HepG2 (cell line): ENCODE results near the gene RAP1GAP2. TPM values are rescaled to one million over a fixed set of nuclear protein-coding genes. Genes with fewer than 3 reads are reported as not detected.

Experiments
- CREB1 ChIP-seq, 2 experiments: fragments of 450-650 bp in 1 of 2; IDR thresholded peaks; 2 replicates each; pipeline ENCODE4 v1.6.1; 2016 to 2017; ENCODE audit warnings: control low read depth in 1 of 2, mild to moderate bottlenecking in 1 of 2, missing compliant biosample characterization in 1 of 2, missing genetic modification characterization in 1 of 2
- ESRRA ChIP-seq: sonication (generic); formaldehyde crosslinking; IDR thresholded peaks from 2 replicates; pipeline ENCODE4 v1.5.1; 2020; ENCODE audit warnings: mild to moderate bottlenecking, low read depth, missing genetic modification reagents
- FOSL1 ChIP-seq: sonication (generic); formaldehyde crosslinking; IDR thresholded peaks from 2 replicates; pipeline ENCODE4 v1.9.0; 2021; ENCODE audit warnings: missing genetic modification reagents, borderline replicate concordance
- HIC2 ChIP-seq: sonication (generic); formaldehyde crosslinking; IDR thresholded peaks from 2 replicates; pipeline ENCODE4 v1.9.0; 2022; ENCODE audit warnings: low read depth, missing genetic modification reagents
- MBNL3 ChIP-seq: fragments of 250-450 bp; sonication (Bioruptor Pico); conservative IDR thresholded peaks from 2 replicates; pipeline ENCODE4 v1.8.0; 2022; ENCODE audit warnings: mild to moderate bottlenecking, inconsistent platforms
- PAXIP1 ChIP-seq: sonication (generic); formaldehyde crosslinking; conservative IDR thresholded peaks from 2 replicates; pipeline ENCODE4 v1.4.0; 2020; ENCODE audit warnings: mild to moderate bottlenecking, missing genetic modification reagents, moderate library complexity
- RAD51 ChIP-seq: fragments of 450-650 bp; IDR thresholded peaks from 2 replicates; pipeline ENCODE4 v1.6.1; 2016; ENCODE audit warnings: borderline replicate concordance
- SIN3B ChIP-seq: fragments of 150-350 bp; IDR thresholded peaks from 2 replicates; pipeline ENCODE4 v1.6.1; 2014; ENCODE audit warnings: low read length
- SOX6 ChIP-seq, 2 experiments: fragments of 450-650 bp in 1 of 2; sonication (generic) in 1 of 2; formaldehyde crosslinking in 1 of 2; IDR thresholded peaks; 2 replicates each; pipeline versions ENCODE4 v1.4.0 to v1.6.1; 2017 to 2020; ENCODE audit warnings: antibody characterized with exemption in 1 of 2, mild to moderate bottlenecking in 1 of 2, missing genetic modification reagents in 1 of 2
- SP140L ChIP-seq: sonication (generic); formaldehyde crosslinking; IDR thresholded peaks from 2 replicates; pipeline ENCODE4 v1.4.0; 2020; ENCODE audit warnings: missing genetic modification reagents, borderline replicate concordance
- THAP11 ChIP-seq: IDR thresholded peaks from 2 replicates; pipeline ENCODE4 v1.6.1; 2016; ENCODE audit warnings: missing biosample characterization, missing genetic modification reagents
- U2AF1 ChIP-seq: fragments of 200-400 bp; formaldehyde crosslinking; optimal IDR thresholded peaks from 2 replicates; pipeline ENCODE3; 2017; ENCODE audit warnings: mild to moderate bottlenecking, low read depth, low read length
- ZBTB39 ChIP-seq: sonication (generic); formaldehyde crosslinking; IDR thresholded peaks from 2 replicates; pipeline ENCODE4 v1.5.0; 2020; ENCODE audit warnings: missing genetic modification reagents
- ZBTB4 ChIP-seq: sonication (generic); formaldehyde crosslinking; IDR thresholded peaks from 2 replicates; pipeline ENCODE4 v1.4.0; 2020; ENCODE audit warnings: missing genetic modification reagents, mild to moderate bottlenecking, borderline replicate concordance
- ZNF569 ChIP-seq: sonication (generic); formaldehyde crosslinking; IDR thresholded peaks from 2 replicates; pipeline ENCODE4 v1.5.0; 2020; ENCODE audit warnings: mild to moderate bottlenecking, missing genetic modification reagents, moderate library complexity, borderline replicate concordance
- ZNF629 ChIP-seq: sonication (generic); formaldehyde crosslinking; conservative IDR thresholded peaks from 2 replicates; pipeline ENCODE4 v1.5.0; 2020; ENCODE audit warnings: missing genetic modification reagents
- polyA plus RNA-seq, 8 experiments: library from polyadenylated mRNA; depleted of rRNA in 3 of 8; stranded (reverse) in 7 of 8; unstranded in 1 of 8; fragments of >200 nt; fragmentation: Illumina TruSeq in 4 of 8; extraction: Trizol in 4 of 8; gene quantifications; 2 replicates each; pipeline versions ENCODE4 v1.2.1 to v1.2.3, GENCODE V29; 2011 to 2016; ENCODE audit warnings: low read depth in 4 of 8, missing spikeins in 1 of 8, mixed read lengths in 1 of 8; ENCODE audit not compliant: insufficient read depth in 1 of 8
- total RNA-seq, 5 experiments: library from RNA; depleted of rRNA; stranded (reverse); fragments of >200 nt; fragmentation: Illumina TruSeq; extraction: Trizol; gene quantifications; 2 replicates each; pipeline ENCODE4 v1.2.3, GENCODE V29; 2016; ENCODE audit warnings: low read depth in 1 of 5

Gene RAP1GAP2
- total and polyA plus RNA-seq, 2 of the 13 experiments (the other 11 are each of a cell fraction or from before 2014, with no cell fraction given): 10.9 to 12.0 TPM

GRCh38 chr17:2975469-2975958 is 179.3 kb downstream of the RAP1GAP2 start (continued):
- TF ChIP-seq ZBTB39 (CRISPR knock-in tag): no peak
- TF ChIP-seq PAXIP1 (CRISPR knock-in tag): peak; percentile 37; the same call in 1 of the 2 replicates
- TF ChIP-seq ZNF629 (CRISPR knock-in tag): 0 out of 2 replicates have a peak, but pooled peaks have one; percentile 15
- peak; percentile 92 for TF ChIP-seq THAP11 (CRISPR knock-in tag)
- TF ChIP-seq SP140L (CRISPR knock-in tag): peak; percentile 50; the same call in 1 of the 2 replicates
- no peak for TF ChIP-seq HIC2
- peak; percentile 68; the same call in 1 of the 2 replicates for TF ChIP-seq ESRRA (CRISPR knock-in tag)
- TF ChIP-seq CREB1 (IDR thresholded peaks at IDR 0.05): no peak
- peak; percentile 80 for TF ChIP-seq CREB1 (CRISPR knock-in tag; IDR thresholded peaks at IDR 0.05)
- TF ChIP-seq SIN3B: 0 out of 2 replicates have a peak, but pooled peaks have one; percentile 57
- TF ChIP-seq ZNF569 (CRISPR knock-in tag): no peak
- TF ChIP-seq ZBTB4 (CRISPR knock-in tag): 0 out of 2 replicates have a peak, but pooled peaks have one; percentile 67
- TF ChIP-seq MBNL3 (CRISPR knock-in tag): no peak
- TF ChIP-seq SOX6 (IDR thresholded peaks at IDR 0.05): no peak
- TF ChIP-seq SOX6 (CRISPR knock-in tag; IDR thresholded peaks at IDR 0.05): peak; percentile 44; the same call in 1 of the 2 replicates
- no peak for TF ChIP-seq RAD51
- 0 out of 2 replicates have a peak, but pooled peaks have one; percentile 22 for TF ChIP-seq FOSL1 (CRISPR knock-in tag)
- no peak for TF ChIP-seq U2AF1
